Stomach (tissue), 9 donors: ENCODE measurements around the gene C12orf50. TPM values are rescaled to one million over a fixed set of nuclear protein-coding genes. Genes with fewer than 3 reads are reported as not detected.
A peak's percentile ranks its signal among the peaks of the same experiment; 100 is the strongest.

Source experiments
- DNase-seq, 2 donors: peaks; one replicate each; pipeline versions ENCODE4 v3.0.0 to v3.0.0-alpha.2; 2013 to 2019
- H3K27ac ChIP-seq, 5 donors: fragments of 200-600 bp in 4 of 5; sonication (generic) in 4 of 5; one replicate each; pipeline ENCODE4 v1.5.1; 2013 to 2019; ENCODE audit warnings: mild to moderate bottlenecking in 1 of 5, moderate library complexity in 1 of 5
- H3K27me3 ChIP-seq, 3 donors: fragments of 200-600 bp; sonication (generic); one replicate each; pipeline ENCODE4 v1.5.1; 2017 to 2019; ENCODE audit warnings: mixed run types in 1 of 3
- H3K36me3 ChIP-seq, 4 donors: fragments of 200-600 bp; sonication (generic); 1 replicate in 3 of 4; 2 replicates in 1 of 4; pipeline ENCODE4 v1.5.1; 2016 to 2019
- H3K4me1 ChIP-seq, 4 donors: fragments of 200-600 bp; sonication (generic); one replicate each; pipeline ENCODE4 v1.5.1; 2016 to 2019
- H3K4me3 ChIP-seq, 4 donors: fragments of 200-600 bp; sonication (generic) in 3 of 4; one replicate each; pipeline ENCODE4 v1.5.1; 2016 to 2019; ENCODE audit warnings: mild to moderate bottlenecking in 1 of 4
- H3K9me3 ChIP-seq, 4 donors: fragments of 200-600 bp; sonication (generic); one replicate each; pipeline ENCODE4 v1.5.1; 2016 to 2019
- CTCF ChIP-seq, 7 experiments: fragments of 450-650 bp in 4 of 7; fragments of 200-600 bp in 3 of 7; sonication (generic) in 3 of 7; IDR thresholded peaks; one replicate each; pipeline ENCODE4 v1.5.1; 2016 to 2019; ENCODE audit warnings: antibody characterized with exemption in 7 of 7, control low read depth in 2 of 7, mild to moderate bottlenecking in 1 of 7
- EP300 ChIP-seq: sonication (generic); formaldehyde crosslinking; IDR thresholded peaks from one replicate; pipeline ENCODE4 v1.6.1; 2017; ENCODE audit warnings: antibody characterized with exemption
- POLR2A ChIP-seq, 4 donors: fragments of 450-650 bp; IDR thresholded peaks; one replicate each; pipeline ENCODE4 v1.6.1; 2016; ENCODE audit warnings: antibody characterized with exemption in 4 of 4, control low read depth in 2 of 4, mild to moderate bottlenecking in 1 of 4, moderate library complexity in 1 of 4
- POLR2AphosphoS5 ChIP-seq, 3 donors: sonication (generic); formaldehyde crosslinking; IDR thresholded peaks; one replicate each; pipeline ENCODE4 v1.6.1; 2016; ENCODE audit warnings: antibody characterized with exemption in 3 of 3
- whole genome bisulfite sequencing, 5 donors: extraction: QIAGEN DNeasy Blood & Tissue Kit in 3 of 5; methylation state at CpG; one replicate each; pipeline versions ENCODE4 v1.1.5 to v1.1.7; 2013 to 2018; 5-methylcytosine and 5-hydroxymethylcytosine counted together
- intact Hi-C: fragments of 100-400 bp; cut with DNase I; formaldehyde crosslinking; loops from one replicate; pipeline ENCODE4 v1.15.1; 2023; ENCODE audit warnings: low total_unique reads
- polyA plus RNA-seq, 3 donors: library from polyadenylated mRNA; stranded (reverse); fragments of 200-250 nt; gene quantifications; one replicate each; pipeline ENCODE4 v1.2.3, GENCODE V29; 2013
- total RNA-seq, 5 donors: library from RNA; depleted of rRNA; stranded (reverse); fragments of >200 nt; gene quantifications; one replicate each; pipeline versions ENCODE4 v1.1.0 to v1.2.3, GENCODE V29; 2014 to 2016
- donor health status: healthy with polysubstance abuse.
- donor health status: Bipolar disorder and iron deficiency.
- donor health status: healthy.

C12orf50 gene
- total and polyA plus RNA-seq, 8 donors: not detected

- intact Hi-C loops: no loop called here
- no peaks in the 10 kb centered on the region for H3K4me1 ChIP-seq
- WGBS, 5 donors: 1 to 6% (median 3%) methylated on average over 3 of the region's 3 CpGs
- H3K27ac ChIP-seq: no peak overlapping the region
- peak in 1 of 2 donors; percentile 68 for DNase-seq
- TF ChIP-seq EP300: no peak
- TF ChIP-seq CTCF (IDR thresholded peaks at IDR 0.05): no peak
- TF ChIP-seq POLR2A (IDR thresholded peaks at IDR 0.05): no peak
- no peak for TF ChIP-seq POLR2AphosphoS5 (IDR thresholded peaks at IDR 0.05)
- no peaks in the 10 kb centered on the region for H3K27me3 ChIP-seq
- no peaks in the 10 kb centered on the region for H3K9me3 ChIP-seq
- H3K4me3 ChIP-seq: no peak overlapping the region
- no peaks in the 10 kb centered on the region for H3K36me3 ChIP-seq
These were observed 75.8 kb downstream of the C12orf50 start for GRCh38 chr12:87953256-87953860.

GRCh38 chr12:87952850-87953249, 76.4 kb downstream of the C12orf50 start:
- Histone ChIP-seq H3K27ac (no peak overlapping the region), H3K36me3 (no peaks in the 10 kb centered on the region), H3K9me3 (no peaks in the 10 kb centered on the region), H3K4me3 (no peak overlapping the region), H3K4me1 (no peaks in the 10 kb centered on the region), H3K27me3 (no peaks in the 10 kb centered on the region)
- intact Hi-C loops: no loop called here
- no peak for DNase-seq
- 46 to 58% (median 49%) methylated on average over 5 of the region's 5 CpGs for WGBS, 5 donors
- TF ChIP-seq EP300: no peak
- no peak for TF ChIP-seq POLR2A (IDR thresholded peaks at IDR 0.05)
- TF ChIP-seq POLR2AphosphoS5 (IDR thresholded peaks at IDR 0.05): no peak
- no peak for TF ChIP-seq CTCF (IDR thresholded peaks at IDR 0.05)

GRCh38 chr12:87952223-87952622, 77.0 kb downstream of the C12orf50 start:
- no peak overlapping the region for H3K4me3 ChIP-seq

GRCh38 chr12:87943762-87944161, 85.4 kb downstream of the C12orf50 start:
- 71 to 81% (median 75%) methylated on average over 3 of the region's 3 CpGs for WGBS, 5 donors

More at GRCh38 chr12:87952223-87952622, 77.0 kb downstream of the C12orf50 start:
- Histone ChIP-seq H3K27me3 (no peaks in the 10 kb centered on the region), H3K27ac (no peak overlapping the region), H3K36me3 (no peaks in the 10 kb centered on the region), H3K4me1 (no peaks in the 10 kb centered on the region), H3K9me3 (no peaks in the 10 kb centered on the region)
- no peak for DNase-seq
- TF ChIP-seq EP300 (no peak), POLR2AphosphoS5 (IDR thresholded peaks at IDR 0.05) (no peak), POLR2A (IDR thresholded peaks at IDR 0.05) (no peak), CTCF (IDR thresholded peaks at IDR 0.05) (no peak)
- WGBS, 5 donors: 60 to 88% (median 80%) methylated on average over 2 of the region's 2 CpGs
- intact Hi-C loops: no loop called here

More at GRCh38 chr12:87943762-87944161, 85.4 kb downstream of the C12orf50 start:
- intact Hi-C loops: no loop called here
- no peaks in the 10 kb centered on the region for H3K9me3 ChIP-seq
- TF ChIP-seq EP300 (no peak), CTCF (IDR thresholded peaks at IDR 0.05) (no peak), POLR2AphosphoS5 (IDR thresholded peaks at IDR 0.05) (no peak), POLR2A (IDR thresholded peaks at IDR 0.05) (no peak)
- no peak overlapping the region for H3K27ac ChIP-seq
- no peaks in the 10 kb centered on the region for H3K36me3 ChIP-seq
- no peak overlapping the region for H3K4me3 ChIP-seq
- no peaks in the 10 kb centered on the region for H3K27me3 ChIP-seq
- DNase-seq: no peak
- H3K4me1 ChIP-seq: no peaks in the 10 kb centered on the region
